C4-2B (cell line): ENCODE measurements around the gene BTLA.

ENCODE experiments used
- ZFX ChIP-seq: fragments of 450-650 bp; IDR thresholded peaks from 2 replicates; pipeline ENCODE4 v1.6.1; 2017
- TF ChIP-seq, protein P1 (sequence below): fragments of 450-650 bp; conservative IDR thresholded peaks from 2 replicates; pipeline ENCODE4 v1.5.1; 2017; ENCODE audit warnings: mild to moderate bottlenecking

DNA sequence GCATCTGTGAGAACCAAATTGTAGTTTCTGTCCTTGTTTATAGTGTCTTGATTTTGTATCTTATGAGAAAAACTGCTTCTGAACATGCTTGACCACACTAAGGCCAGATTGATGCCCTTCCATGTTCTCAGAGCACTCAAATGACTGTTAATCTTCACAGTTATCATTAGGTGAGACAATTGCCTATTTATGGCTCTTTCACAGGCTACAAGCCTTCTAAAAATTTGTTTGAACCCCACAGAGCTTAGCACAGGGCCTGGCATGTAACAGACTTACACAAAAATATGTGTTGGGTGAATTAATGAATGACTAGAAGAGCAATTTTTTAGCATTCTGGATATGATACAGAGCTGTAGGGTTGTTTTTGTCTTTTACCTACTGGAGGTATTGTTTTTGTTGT, 43.1 kb downstream of the BTLA start:
- TF ChIP-seq, protein P1, sequence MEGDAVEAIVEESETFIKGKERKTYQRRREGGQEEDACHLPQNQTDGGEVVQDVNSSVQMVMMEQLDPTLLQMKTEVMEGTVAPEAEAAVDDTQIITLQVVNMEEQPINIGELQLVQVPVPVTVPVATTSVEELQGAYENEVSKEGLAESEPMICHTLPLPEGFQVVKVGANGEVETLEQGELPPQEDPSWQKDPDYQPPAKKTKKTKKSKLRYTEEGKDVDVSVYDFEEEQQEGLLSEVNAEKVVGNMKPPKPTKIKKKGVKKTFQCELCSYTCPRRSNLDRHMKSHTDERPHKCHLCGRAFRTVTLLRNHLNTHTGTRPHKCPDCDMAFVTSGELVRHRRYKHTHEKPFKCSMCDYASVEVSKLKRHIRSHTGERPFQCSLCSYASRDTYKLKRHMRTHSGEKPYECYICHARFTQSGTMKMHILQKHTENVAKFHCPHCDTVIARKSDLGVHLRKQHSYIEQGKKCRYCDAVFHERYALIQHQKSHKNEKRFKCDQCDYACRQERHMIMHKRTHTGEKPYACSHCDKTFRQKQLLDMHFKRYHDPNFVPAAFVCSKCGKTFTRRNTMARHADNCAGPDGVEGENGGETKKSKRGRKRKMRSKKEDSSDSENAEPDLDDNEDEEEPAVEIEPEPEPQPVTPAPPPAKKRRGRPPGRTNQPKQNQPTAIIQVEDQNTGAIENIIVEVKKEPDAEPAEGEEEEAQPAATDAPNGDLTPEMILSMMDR, result no peak
- TF ChIP-seq ZFX, result no peak
